Panc1 (cell line): ENCODE measurements around the gene DNAAF3. TPM values are rescaled to one million over a fixed set of nuclear protein-coding genes. Genes with fewer than 3 reads are reported as not detected.

Experiments
- ATAC-seq: fragments of 200-7000 bp; cut with Tn5 transposase; 2 replicates; pipeline ENCODE4 v1.9.1; 2020; ENCODE audit warnings: mild to moderate bottlenecking, moderate library complexity
- Bru-seq: library from RNA; stranded (reverse); fragments of 400-500 nt; gene quantifications from one replicate; lab custom pipeline; 2021; lab: Mats Ljungman, UMichigan
- BruChase-seq, 2 experiments: library from RNA; stranded (reverse); fragments of 400-500 nt; gene quantifications; one replicate each; lab custom pipeline; 2021; lab: Mats Ljungman, UMichigan
- BruUV-seq: library from RNA; stranded (reverse); fragments of 400-500 nt; replicated peaks from 2 replicates; lab custom pipeline; 2021; lab: Mats Ljungman, UMichigan
- CTCF ChIA-PET: fragments of 300-600 bp; sonication (Branson Sonifier 250); formaldehyde crosslinking; loops from one replicate; lab custom pipeline; 2022; ENCODE audit warnings: antibody characterized with exemption; lab: Charles Lee
- POLR2A ChIA-PET: fragments of 300-600 bp; sonication (Branson Sonifier 250); formaldehyde crosslinking; loops from one replicate; lab custom pipeline; 2022; ENCODE audit warnings: antibody characterized with exemption; lab: Charles Lee
- DNase-seq: peaks from one replicate; pipeline ENCODE4 v3.0.0-alpha.2; 2010; ENCODE audit warnings: low read depth, low spot score
- H3K27ac ChIP-seq: 2 replicates; pipeline ENCODE4 v1.5.1; 2011; ENCODE audit warnings: mild to moderate bottlenecking, low read length, inconsistent platforms
- H3K27me3 ChIP-seq: fragments of 200-500 bp; sonication (Bioruptor generic); 2 replicates; pipeline ENCODE4 v1.6.0; 2014; ENCODE audit warnings: low read length, inconsistent platforms; ENCODE audit not compliant: control insufficient read depth, insufficient read depth
- H3K36me3 ChIP-seq: fragments of 200-500 bp; sonication (Bioruptor generic); 2 replicates; pipeline ENCODE4 v1.5.1; 2014; ENCODE audit warnings: inconsistent platforms, mild to moderate bottlenecking, low read length, moderate library complexity; ENCODE audit not compliant: control insufficient read depth, insufficient read depth
- H3K4me1 ChIP-seq: 2 replicates; pipeline ENCODE4 v1.5.1; 2011; ENCODE audit warnings: inconsistent platforms, mild to moderate bottlenecking, low read length, moderate library complexity; ENCODE audit not compliant: control insufficient read depth, insufficient read depth
- H3K4me3 ChIP-seq, 2 experiments: 2 replicates each; pipeline ENCODE4 v1.5.1; 2011 to 2012; ENCODE audit warnings: low read depth in 2 of 2, low read length in 2 of 2, mild to moderate bottlenecking in 2 of 2, inconsistent platforms in 1 of 2, moderate library complexity in 1 of 2
- H3K9me3 ChIP-seq: fragments of 200-500 bp; sonication (Bioruptor generic); 2 replicates; pipeline ENCODE4 v1.5.1; 2014; ENCODE audit warnings: low read depth, mild to moderate bottlenecking, inconsistent platforms, low read length, moderate library complexity; ENCODE audit not compliant: control insufficient read depth, insufficient read depth
- CTCF ChIP-seq: fragments of 450-650 bp; IDR thresholded peaks from 2 replicates; pipeline ENCODE4 v1.5.1; 2017; ENCODE audit warnings: mild to moderate bottlenecking
- POLR2AphosphoS5 ChIP-seq: IDR thresholded peaks from 2 replicates; pipeline ENCODE4 v1.6.1; 2012; ENCODE audit warnings: mild to moderate bottlenecking, low read depth, low read length, moderate library complexity
- SIN3A ChIP-seq: IDR thresholded peaks from 2 replicates; pipeline ENCODE4 v1.6.1; 2012; ENCODE audit warnings: low read depth, mild to moderate bottlenecking, low read length, moderate library complexity, borderline replicate concordance; ENCODE audit not compliant: insufficient read depth
- TCF7L2 ChIP-seq: IDR thresholded peaks from 2 replicates; pipeline ENCODE4 v1.6.1; 2011; ENCODE audit warnings: mild to moderate bottlenecking, low read depth, low read length, inconsistent platforms
- in situ Hi-C: cut with HindIII; loops from 2 replicates; pipeline ENCODE4 v1.10.0; 2016; ENCODE audit warnings: low sequenced_read_pairs, low pct_unique_long_range_greater_than_20kb
- intact Hi-C: fragments of 100-400 bp; cut with micrococcal nuclease; formaldehyde crosslinking; loops from one replicate; pipeline ENCODE4 v1.10.0; 2022; ENCODE audit not compliant: unreplicated experiment
- long read RNA-seq: library from polyadenylated mRNA; unstranded; transcript quantifications from one replicate; pipeline ENCODE4 v2.0.0, GENCODE V29; 2021; ENCODE audit not compliant: unreplicated experiment
- polyA plus RNA-seq: library from polyadenylated mRNA; unstranded; fragments of >200 nt; gene quantifications from one replicate; pipeline ENCODE4 v1.2.1, GENCODE V29; 2012; ENCODE audit warnings: missing spikeins; ENCODE audit not compliant: insufficient read length
- total RNA-seq: library from RNA; stranded (reverse); gene quantifications from one replicate; pipeline ENCODE4 v1.2.1, GENCODE V29; 2021; ENCODE audit not compliant: unreplicated experiment
- TF ChIP-seq, protein P1 (sequence below), 2 experiments: IDR thresholded peaks; 2 replicates each; pipeline ENCODE4 v1.6.1; 2011 to 2012; ENCODE audit warnings: low read depth in 2 of 2, control low read depth in 1 of 2, low read length in 1 of 2, mild to moderate bottlenecking in 1 of 2, moderate library complexity in 1 of 2; ENCODE audit not compliant: insufficient read depth in 1 of 2

Gene DNAAF3
- total RNA-seq = 12.4 TPM
- 14.6 TPM for polyA plus RNA-seq
- percentile 39 among the genes with signal in this experiment for Bru-seq, nascent RNA
- percentile 42 among the genes with signal in this experiment for BruChase-seq, experiment 1, labeled RNA remaining after a 2-hour chase
- percentile 46 among the genes with signal in this experiment for BruChase-seq, experiment 2, labeled RNA remaining after a 6-hour chase
- long read RNA-seq, partial matches to known transcripts = 3 of 10 reads
- long read RNA-seq, other reads (novel, unspliced or antisense) = 4 of 10 reads

- peak within 1 kb of the TSS; percentile 61 to 82 for H3K4me3 ChIP-seq
- peak; percentile 54; the same call in 1 of the 2 replicates for TF ChIP-seq POLR2AphosphoS5
- TF ChIP-seq SIN3A = no peak
- TF ChIP-seq TCF7L2 = peak; percentile 45; the same call in 1 of the 2 replicates
- in situ Hi-C loops = no loop called here
- peaks cover 3% of the 10 kb centered on the region; the same call in 1 of the 2 replicates for H3K4me1 ChIP-seq
- intact Hi-C loops = no loop called here
- H3K36me3 ChIP-seq = no peaks in the 10 kb centered on the region
- POLR2A ChIA-PET = interaction anchor here (0.5 to 1.2 kb wide), 3 partner anchors 104 to 406 kb away, joined by 3 to 4 read pairs (median 3); partner anchors contain the start of gene RDH13
- DNase-seq = peak; percentile 89
- no TSS peak for BruUV-seq
- no peaks in the 10 kb centered on the region for H3K9me3 ChIP-seq
- peak; percentile 99 for ATAC-seq
- no peaks in the 10 kb centered on the region for H3K27me3 ChIP-seq
- CTCF ChIA-PET = interaction anchor here (0.6 to 1.0 kb wide), 6 partner anchors 9 to 49 kb away, joined by 3 to 5 read pairs (median 3); no protein-coding TSS in a partner anchor
- H3K27ac ChIP-seq = peak within 1 kb of the TSS; percentile 87
These were observed at the start of gene DNAAF3 for GRCh38 chr19:55166530-55167268. DNAAF3 (minus strand) TSS chr19:55166613; CDS start chr19:55166413, 200 bp downstream.

GRCh38 chr19:55213547-55213946, 47.1 kb upstream of the DNAAF3 start:
- BruUV-seq = no TSS peak
- POLR2A ChIA-PET = no interaction called here
- intact Hi-C loops = no loop called here

More at GRCh38 chr19:55213547-55213946, 47.1 kb upstream of the DNAAF3 start:
- no peak overlapping the region for H3K4me3 ChIP-seq
- DNase-seq (no peak), ATAC-seq (no peak)
- H3K27me3 ChIP-seq = no peaks in the 10 kb centered on the region
- TF ChIP-seq POLR2AphosphoS5 (no peak), SIN3A (no peak), CTCF (no peak), TCF7L2 (no peak)
- TF ChIP-seq, protein P1, sequence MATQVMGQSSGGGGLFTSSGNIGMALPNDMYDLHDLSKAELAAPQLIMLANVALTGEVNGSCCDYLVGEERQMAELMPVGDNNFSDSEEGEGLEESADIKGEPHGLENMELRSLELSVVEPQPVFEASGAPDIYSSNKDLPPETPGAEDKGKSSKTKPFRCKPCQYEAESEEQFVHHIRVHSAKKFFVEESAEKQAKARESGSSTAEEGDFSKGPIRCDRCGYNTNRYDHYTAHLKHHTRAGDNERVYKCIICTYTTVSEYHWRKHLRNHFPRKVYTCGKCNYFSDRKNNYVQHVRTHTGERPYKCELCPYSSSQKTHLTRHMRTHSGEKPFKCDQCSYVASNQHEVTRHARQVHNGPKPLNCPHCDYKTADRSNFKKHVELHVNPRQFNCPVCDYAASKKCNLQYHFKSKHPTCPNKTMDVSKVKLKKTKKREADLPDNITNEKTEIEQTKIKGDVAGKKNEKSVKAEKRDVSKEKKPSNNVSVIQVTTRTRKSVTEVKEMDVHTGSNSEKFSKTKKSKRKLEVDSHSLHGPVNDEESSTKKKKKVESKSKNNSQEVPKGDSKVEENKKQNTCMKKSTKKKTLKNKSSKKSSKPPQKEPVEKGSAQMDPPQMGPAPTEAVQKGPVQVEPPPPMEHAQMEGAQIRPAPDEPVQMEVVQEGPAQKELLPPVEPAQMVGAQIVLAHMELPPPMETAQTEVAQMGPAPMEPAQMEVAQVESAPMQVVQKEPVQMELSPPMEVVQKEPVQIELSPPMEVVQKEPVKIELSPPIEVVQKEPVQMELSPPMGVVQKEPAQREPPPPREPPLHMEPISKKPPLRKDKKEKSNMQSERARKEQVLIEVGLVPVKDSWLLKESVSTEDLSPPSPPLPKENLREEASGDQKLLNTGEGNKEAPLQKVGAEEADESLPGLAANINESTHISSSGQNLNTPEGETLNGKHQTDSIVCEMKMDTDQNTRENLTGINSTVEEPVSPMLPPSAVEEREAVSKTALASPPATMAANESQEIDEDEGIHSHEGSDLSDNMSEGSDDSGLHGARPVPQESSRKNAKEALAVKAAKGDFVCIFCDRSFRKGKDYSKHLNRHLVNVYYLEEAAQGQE (IDR thresholded peaks at IDR 0.05; ENCODE audit: insufficient read depth in 1 of 2, low read depth in 2 of 2, low read length in 1 of 2) = no peak
- H3K4me1 ChIP-seq = peaks cover 34% of the 10 kb centered on the region
- H3K36me3 ChIP-seq = no peaks in the 10 kb centered on the region
- in situ Hi-C loops = no loop called here
- CTCF ChIA-PET = no interaction called here
- peak overlapping the region; percentile 41; the same call in 1 of the 2 replicates for H3K27ac ChIP-seq
- peaks cover 8% of the 10 kb centered on the region; the same call in 1 of the 2 replicates for H3K9me3 ChIP-seq
